Measurements from ENCODE around the gene PRKCE.

Gene PRKCE

GRCh38 chr2:45896311-45896710 is 244.8 kb downstream of the PRKCE start:
- H3K4me3 ChIP-seq (ENCODE audit: low read length in 2 of 2) = no peak overlapping the region
- H3K27ac ChIP-seq (ENCODE audit: low read depth in 2 of 2, low read length in 2 of 2) = no peak overlapping the region

GRCh38 chr2:45897842-45898241 is 246.4 kb downstream of the PRKCE start:
- H3K27ac ChIP-seq (ENCODE audit: low read depth in 2 of 2, low read length in 2 of 2) = no peak overlapping the region
- no peak overlapping the region for H3K9ac ChIP-seq (ENCODE audit: low read depth in 1 of 2, low read length in 2 of 2)
- H3K36me3 ChIP-seq (ENCODE audit: control insufficient read depth in 2 of 2, insufficient read depth in 2 of 2, low read length in 2 of 2) = no peaks in the 10 kb centered on the region
- H3K4me1 ChIP-seq (ENCODE audit: control insufficient read depth in 2 of 2, insufficient read depth in 2 of 2, low read length in 2 of 2) = peaks cover 0 to 2% of the 10 kb centered on the region in 2 donors
- no peaks in the 10 kb centered on the region for H3K9me3 ChIP-seq (ENCODE audit: control insufficient read depth in 2 of 2, low read length in 2 of 2)
- H3K27me3 ChIP-seq (ENCODE audit: control insufficient read depth in 2 of 2, insufficient read depth in 2 of 2, low read length in 2 of 2) = no peaks in the 10 kb centered on the region
- H3K4me3 ChIP-seq (ENCODE audit: low read length in 2 of 2) = no peak overlapping the region

More at GRCh38 chr2:45896311-45896710, 244.8 kb downstream of the PRKCE start:
- Histone ChIP-seq H3K4me1 (ENCODE audit: control insufficient read depth in 2 of 2, insufficient read depth in 2 of 2, low read length in 2 of 2) (peaks cover 0 to 2% of the 10 kb centered on the region in 2 donors), H3K36me3 (ENCODE audit: control insufficient read depth in 2 of 2, insufficient read depth in 2 of 2, low read length in 2 of 2) (no peaks in the 10 kb centered on the region), H3K27me3 (ENCODE audit: control insufficient read depth in 2 of 2, insufficient read depth in 2 of 2, low read length in 2 of 2) (no peaks in the 10 kb centered on the region), H3K9me3 (ENCODE audit: control insufficient read depth in 2 of 2, low read length in 2 of 2) (no peaks in the 10 kb centered on the region), H3K9ac (ENCODE audit: low read depth in 1 of 2, low read length in 2 of 2) (no peak overlapping the region)

- Histone ChIP-seq H3K4me3 (ENCODE audit: low read length in 2 of 2) (no peak overlapping the region), H3K9me3 (ENCODE audit: control insufficient read depth in 2 of 2, low read length in 2 of 2) (no peaks in the 10 kb centered on the region), H3K36me3 (ENCODE audit: control insufficient read depth in 2 of 2, insufficient read depth in 2 of 2, low read length in 2 of 2) (no peaks in the 10 kb centered on the region), H3K27me3 (ENCODE audit: control insufficient read depth in 2 of 2, insufficient read depth in 2 of 2, low read length in 2 of 2) (no peaks in the 10 kb centered on the region), H3K4me1 (ENCODE audit: control insufficient read depth in 2 of 2, insufficient read depth in 2 of 2, low read length in 2 of 2) (peaks cover 0 to 2% of the 10 kb centered on the region in 2 donors), H3K9ac (ENCODE audit: low read depth in 1 of 2, low read length in 2 of 2) (no peak overlapping the region), H3K27ac (ENCODE audit: low read depth in 2 of 2, low read length in 2 of 2) (no peak overlapping the region)
Measured at GRCh38 chr2:45898819-45899218, 247.3 kb downstream of the PRKCE start.

- no peak overlapping the region for H3K27ac ChIP-seq (ENCODE audit: low read depth in 2 of 2, low read length in 2 of 2)
- no peaks in the 10 kb centered on the region for H3K27me3 ChIP-seq (ENCODE audit: control insufficient read depth in 2 of 2, insufficient read depth in 2 of 2, low read length in 2 of 2)
- H3K9me3 ChIP-seq (ENCODE audit: control insufficient read depth in 2 of 2, low read length in 2 of 2) = no peaks in the 10 kb centered on the region
- no peak overlapping the region for H3K4me3 ChIP-seq (ENCODE audit: low read length in 2 of 2)
- no peaks in the 10 kb centered on the region for H3K36me3 ChIP-seq (ENCODE audit: control insufficient read depth in 2 of 2, insufficient read depth in 2 of 2, low read length in 2 of 2)
- no peaks in the 10 kb centered on the region for H3K4me1 ChIP-seq (ENCODE audit: control insufficient read depth in 2 of 2, insufficient read depth in 2 of 2, low read length in 2 of 2)
- no peak overlapping the region for H3K9ac ChIP-seq (ENCODE audit: low read depth in 1 of 2, low read length in 2 of 2)
Measured at GRCh38 chr2:45899926-45900325, 248.5 kb downstream of the PRKCE start.

- no peak overlapping the region for H3K9ac ChIP-seq (ENCODE audit: low read depth in 1 of 2, low read length in 2 of 2)
- no peaks in the 10 kb centered on the region for H3K4me1 ChIP-seq (ENCODE audit: control insufficient read depth in 2 of 2, insufficient read depth in 2 of 2, low read length in 2 of 2)
- no peak overlapping the region for H3K27ac ChIP-seq (ENCODE audit: low read depth in 2 of 2, low read length in 2 of 2)
- no peaks in the 10 kb centered on the region for H3K9me3 ChIP-seq (ENCODE audit: control insufficient read depth in 2 of 2, low read length in 2 of 2)
- no peak overlapping the region for H3K4me3 ChIP-seq (ENCODE audit: low read length in 2 of 2)
- no peaks in the 10 kb centered on the region for H3K27me3 ChIP-seq (ENCODE audit: control insufficient read depth in 2 of 2, insufficient read depth in 2 of 2, low read length in 2 of 2)
- H3K36me3 ChIP-seq (ENCODE audit: control insufficient read depth in 2 of 2, insufficient read depth in 2 of 2, low read length in 2 of 2) = no peaks in the 10 kb centered on the region
Measured at GRCh38 chr2:45901468-45902032, 250.1 kb downstream of the PRKCE start.

GRCh38 chr2:45902380-45902779 is 250.9 kb downstream of the PRKCE start:
- Histone ChIP-seq H3K9me3 (ENCODE audit: control insufficient read depth in 2 of 2, low read length in 2 of 2) (no peaks in the 10 kb centered on the region), H3K27me3 (ENCODE audit: control insufficient read depth in 2 of 2, insufficient read depth in 2 of 2, low read length in 2 of 2) (no peaks in the 10 kb centered on the region), H3K9ac (ENCODE audit: low read depth in 1 of 2, low read length in 2 of 2) (no peak overlapping the region), H3K4me1 (ENCODE audit: control insufficient read depth in 2 of 2, insufficient read depth in 2 of 2, low read length in 2 of 2) (no peaks in the 10 kb centered on the region), H3K4me3 (ENCODE audit: low read length in 2 of 2) (no peak overlapping the region), H3K36me3 (ENCODE audit: control insufficient read depth in 2 of 2, insufficient read depth in 2 of 2, low read length in 2 of 2) (no peaks in the 10 kb centered on the region), H3K27ac (ENCODE audit: low read depth in 2 of 2, low read length in 2 of 2) (no peak overlapping the region)

GRCh38 chr2:45902781-45903375 is 251.4 kb downstream of the PRKCE start:
- no peaks in the 10 kb centered on the region for H3K36me3 ChIP-seq (ENCODE audit: control insufficient read depth in 2 of 2, insufficient read depth in 2 of 2, low read length in 2 of 2)
- H3K9me3 ChIP-seq (ENCODE audit: control insufficient read depth in 2 of 2, low read length in 2 of 2) = no peaks in the 10 kb centered on the region
- H3K27me3 ChIP-seq (ENCODE audit: control insufficient read depth in 2 of 2, insufficient read depth in 2 of 2, low read length in 2 of 2) = no peaks in the 10 kb centered on the region
- no peak overlapping the region for H3K27ac ChIP-seq (ENCODE audit: low read depth in 2 of 2, low read length in 2 of 2)
- no peak overlapping the region for H3K4me3 ChIP-seq (ENCODE audit: low read length in 2 of 2)
- no peak overlapping the region for H3K9ac ChIP-seq (ENCODE audit: low read depth in 1 of 2, low read length in 2 of 2)
- no peaks in the 10 kb centered on the region for H3K4me1 ChIP-seq (ENCODE audit: control insufficient read depth in 2 of 2, insufficient read depth in 2 of 2, low read length in 2 of 2)

- Histone ChIP-seq H3K9me3 (ENCODE audit: control insufficient read depth in 2 of 2, low read length in 2 of 2) (no peaks in the 10 kb centered on the region), H3K4me1 (ENCODE audit: control insufficient read depth in 2 of 2, insufficient read depth in 2 of 2, low read length in 2 of 2) (no peaks in the 10 kb centered on the region), H3K4me3 (ENCODE audit: low read length in 2 of 2) (no peak overlapping the region), H3K27me3 (ENCODE audit: control insufficient read depth in 2 of 2, insufficient read depth in 2 of 2, low read length in 2 of 2) (no peaks in the 10 kb centered on the region), H3K9ac (ENCODE audit: low read depth in 1 of 2, low read length in 2 of 2) (no peak overlapping the region), H3K27ac (ENCODE audit: low read depth in 2 of 2, low read length in 2 of 2) (no peak overlapping the region), H3K36me3 (ENCODE audit: control insufficient read depth in 2 of 2, insufficient read depth in 2 of 2, low read length in 2 of 2) (no peaks in the 10 kb centered on the region)
Measured at GRCh38 chr2:45904267-45904945, 252.9 kb downstream of the PRKCE start.

- Histone ChIP-seq H3K4me3 (ENCODE audit: low read length in 2 of 2) (no peak overlapping the region), H3K36me3 (ENCODE audit: control insufficient read depth in 2 of 2, insufficient read depth in 2 of 2, low read length in 2 of 2) (no peaks in the 10 kb centered on the region), H3K27ac (ENCODE audit: low read depth in 2 of 2, low read length in 2 of 2) (no peak overlapping the region), H3K9ac (ENCODE audit: low read depth in 1 of 2, low read length in 2 of 2) (no peak overlapping the region), H3K4me1 (ENCODE audit: control insufficient read depth in 2 of 2, insufficient read depth in 2 of 2, low read length in 2 of 2) (no peaks in the 10 kb centered on the region), H3K9me3 (ENCODE audit: control insufficient read depth in 2 of 2, low read length in 2 of 2) (no peaks in the 10 kb centered on the region), H3K27me3 (ENCODE audit: control insufficient read depth in 2 of 2, insufficient read depth in 2 of 2, low read length in 2 of 2) (no peaks in the 10 kb centered on the region)
Measured at GRCh38 chr2:45904946-45905631, 253.6 kb downstream of the PRKCE start.

- Histone ChIP-seq H3K36me3 (ENCODE audit: control insufficient read depth in 2 of 2, insufficient read depth in 2 of 2, low read length in 2 of 2) (no peaks in the 10 kb centered on the region), H3K27ac (ENCODE audit: low read depth in 2 of 2, low read length in 2 of 2) (no peak overlapping the region), H3K9me3 (ENCODE audit: control insufficient read depth in 2 of 2, low read length in 2 of 2) (no peaks in the 10 kb centered on the region), H3K4me1 (ENCODE audit: control insufficient read depth in 2 of 2, insufficient read depth in 2 of 2, low read length in 2 of 2) (no peaks in the 10 kb centered on the region), H3K9ac (ENCODE audit: low read depth in 1 of 2, low read length in 2 of 2) (no peak overlapping the region), H3K27me3 (ENCODE audit: control insufficient read depth in 2 of 2, insufficient read depth in 2 of 2, low read length in 2 of 2) (no peaks in the 10 kb centered on the region), H3K4me3 (ENCODE audit: low read length in 2 of 2) (no peak overlapping the region)
Measured at GRCh38 chr2:45905632-45905958, 254.1 kb downstream of the PRKCE start.
